ENCODE measurements around the gene F2RL3.

GRCh38 chr19:16896146-16897028 lies 7.6 kb downstream of the F2RL3 start:
- TF ChIP-seq, protein P1, sequence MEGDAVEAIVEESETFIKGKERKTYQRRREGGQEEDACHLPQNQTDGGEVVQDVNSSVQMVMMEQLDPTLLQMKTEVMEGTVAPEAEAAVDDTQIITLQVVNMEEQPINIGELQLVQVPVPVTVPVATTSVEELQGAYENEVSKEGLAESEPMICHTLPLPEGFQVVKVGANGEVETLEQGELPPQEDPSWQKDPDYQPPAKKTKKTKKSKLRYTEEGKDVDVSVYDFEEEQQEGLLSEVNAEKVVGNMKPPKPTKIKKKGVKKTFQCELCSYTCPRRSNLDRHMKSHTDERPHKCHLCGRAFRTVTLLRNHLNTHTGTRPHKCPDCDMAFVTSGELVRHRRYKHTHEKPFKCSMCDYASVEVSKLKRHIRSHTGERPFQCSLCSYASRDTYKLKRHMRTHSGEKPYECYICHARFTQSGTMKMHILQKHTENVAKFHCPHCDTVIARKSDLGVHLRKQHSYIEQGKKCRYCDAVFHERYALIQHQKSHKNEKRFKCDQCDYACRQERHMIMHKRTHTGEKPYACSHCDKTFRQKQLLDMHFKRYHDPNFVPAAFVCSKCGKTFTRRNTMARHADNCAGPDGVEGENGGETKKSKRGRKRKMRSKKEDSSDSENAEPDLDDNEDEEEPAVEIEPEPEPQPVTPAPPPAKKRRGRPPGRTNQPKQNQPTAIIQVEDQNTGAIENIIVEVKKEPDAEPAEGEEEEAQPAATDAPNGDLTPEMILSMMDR (optimal IDR thresholded peaks at IDR 0.05 in 1 of 3, IDR thresholded peaks at IDR 0.05 in 1 of 3, conservative IDR thresholded peaks at IDR 0.05 in 1 of 3; ENCODE audit: extremely low read depth in 1 of 3, insufficient read depth in 2 of 3, low read length in 3 of 3): no peak
- TF ChIP-seq EZH2 (IDR thresholded peaks at IDR 0.05; ENCODE audit: low read length): no peak

Data from keratinocyte (primary cell).